Measurements from ENCODE around the gene HPGDS. TPM values are rescaled to one million over a fixed set of nuclear protein-coding genes. Genes with fewer than 3 reads are reported as not detected.

Gene HPGDS
- total RNA-seq, 2 experiments from 2014 or later, result not detected

GRCh38 chr4:94253036-94253435, 89.6 kb downstream of the HPGDS start:
- Histone ChIP-seq H3K36me3 (ENCODE audit: insufficient read depth, low read length) (peaks cover 37% of the 10 kb centered on the region), H3K27ac (ENCODE audit: low read depth in 1 of 2, low read length in 2 of 2) (no peak overlapping the region), H3K27me3 (ENCODE audit: control insufficient read depth in 1 of 2, insufficient read depth in 2 of 2, low read length in 2 of 2) (no peaks in the 10 kb centered on the region), H3K4me1 (ENCODE audit: insufficient read depth, low read length) (no peaks in the 10 kb centered on the region), H3K4me3 (ENCODE audit: low read length) (no peak overlapping the region), H3K9me3 (ENCODE audit: control insufficient read depth in 1 of 2, insufficient read depth in 1 of 2, low read length in 2 of 2) (no peaks in the 10 kb centered on the region)
- ChIA-PET POLR2A (no interaction called here), CTCF (interaction anchor here (0.5 kb wide), 1 partner anchor 18 kb away, joined by 3 read pairs; no protein-coding TSS in a partner anchor)
- Mint-ChIP-seq H3K4me3 (no peak overlapping the region), H3K36me3 (ENCODE audit: low read depth) (peaks cover 70% of the 10 kb centered on the region), H3K9me3 (no peaks in the 10 kb centered on the region), H3K27me3 (no peaks in the 10 kb centered on the region), H3K27ac (no peak overlapping the region), H3K4me1 (ENCODE audit: low read depth) (no peaks in the 10 kb centered on the region)
- intact Hi-C loops (cut with DNase I, micrococcal nuclease), result no loop called here
- no peak for DNase-seq
- ATAC-seq (ENCODE audit: poor library complexity), result no peak
- TF ChIP-seq, protein P1, sequence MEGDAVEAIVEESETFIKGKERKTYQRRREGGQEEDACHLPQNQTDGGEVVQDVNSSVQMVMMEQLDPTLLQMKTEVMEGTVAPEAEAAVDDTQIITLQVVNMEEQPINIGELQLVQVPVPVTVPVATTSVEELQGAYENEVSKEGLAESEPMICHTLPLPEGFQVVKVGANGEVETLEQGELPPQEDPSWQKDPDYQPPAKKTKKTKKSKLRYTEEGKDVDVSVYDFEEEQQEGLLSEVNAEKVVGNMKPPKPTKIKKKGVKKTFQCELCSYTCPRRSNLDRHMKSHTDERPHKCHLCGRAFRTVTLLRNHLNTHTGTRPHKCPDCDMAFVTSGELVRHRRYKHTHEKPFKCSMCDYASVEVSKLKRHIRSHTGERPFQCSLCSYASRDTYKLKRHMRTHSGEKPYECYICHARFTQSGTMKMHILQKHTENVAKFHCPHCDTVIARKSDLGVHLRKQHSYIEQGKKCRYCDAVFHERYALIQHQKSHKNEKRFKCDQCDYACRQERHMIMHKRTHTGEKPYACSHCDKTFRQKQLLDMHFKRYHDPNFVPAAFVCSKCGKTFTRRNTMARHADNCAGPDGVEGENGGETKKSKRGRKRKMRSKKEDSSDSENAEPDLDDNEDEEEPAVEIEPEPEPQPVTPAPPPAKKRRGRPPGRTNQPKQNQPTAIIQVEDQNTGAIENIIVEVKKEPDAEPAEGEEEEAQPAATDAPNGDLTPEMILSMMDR (IDR thresholded peaks at IDR 0.05), result no peak

DNA sequence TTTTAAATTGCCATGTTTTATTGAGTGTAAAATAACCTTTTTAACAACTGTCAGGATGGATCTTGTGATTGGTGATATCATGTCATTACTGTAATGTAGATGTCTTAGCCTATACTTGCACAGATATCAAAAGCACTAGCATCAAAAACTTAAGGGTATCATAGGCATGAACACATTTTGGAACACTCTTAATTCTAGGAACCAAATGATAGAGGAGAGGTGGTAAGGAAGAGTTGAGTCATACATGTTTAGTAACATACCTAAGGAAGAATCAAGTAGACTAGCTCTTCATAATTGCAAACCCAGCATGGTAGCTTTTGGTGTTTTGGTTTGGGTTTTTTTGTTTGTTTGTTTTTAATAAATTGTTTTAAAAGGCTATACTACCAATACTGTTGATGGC, 91.5 kb downstream of the HPGDS start:
- DNase-seq (no peak), ATAC-seq (ENCODE audit: poor library complexity) (no peak)
- H3K9me3 Mint-ChIP-seq, result no peaks in the 10 kb centered on the region
- H3K9me3 ChIP-seq (ENCODE audit: control insufficient read depth in 1 of 2, insufficient read depth in 1 of 2, low read length in 2 of 2), result no peaks in the 10 kb centered on the region
- no peaks in the 10 kb centered on the region for H3K4me1 Mint-ChIP-seq (ENCODE audit: low read depth)
- ChIA-PET CTCF (no interaction called here), POLR2A (no interaction called here)
- no peak overlapping the region for H3K4me3 Mint-ChIP-seq
- no peak overlapping the region for H3K27ac Mint-ChIP-seq
- H3K4me3 ChIP-seq (ENCODE audit: low read length), result no peak overlapping the region
- H3K36me3 Mint-ChIP-seq (ENCODE audit: low read depth), result peaks cover 70% of the 10 kb centered on the region
- intact Hi-C loops (cut with DNase I, micrococcal nuclease), result no loop called here
- no peaks in the 10 kb centered on the region for H3K27me3 ChIP-seq (ENCODE audit: control insufficient read depth in 1 of 2, insufficient read depth in 2 of 2, low read length in 2 of 2)
- H3K4me1 ChIP-seq (ENCODE audit: insufficient read depth, low read length), result no peaks in the 10 kb centered on the region
- no peaks in the 10 kb centered on the region for H3K27me3 Mint-ChIP-seq
- H3K27ac ChIP-seq (ENCODE audit: low read depth in 1 of 2, low read length in 2 of 2), result no peak overlapping the region
- peaks cover 42% of the 10 kb centered on the region for H3K36me3 ChIP-seq (ENCODE audit: insufficient read depth, low read length)
- TF ChIP-seq, protein P1 (IDR thresholded peaks at IDR 0.05), result no peak

Other genes starting within 250 kb of the HPGDS start
- 10 to 100 TPM; 10.7 TPM for gene SMARCAD1, start 135.0 kb downstream of the HPGDS start, total RNA-seq
- 10 to 100 TPM; 23.0 to 23.1 TPM for gene PDLIM5, start 109.1 kb upstream of the HPGDS start, total RNA-seq

Data from CD4-positive, alpha-beta T cell (primary cell).